AG10803 (cell line): ENCODE measurements around the gene RRAS.

Experiments used
- DNase-seq: peaks from one replicate; pipeline ENCODE4 v3.0.0; 2010; ENCODE audit warnings: low read depth
- H3K4me3 ChIP-seq: 2 replicates; pipeline ENCODE4 v1.5.1; 2011; ENCODE audit warnings: mild to moderate bottlenecking, low read length, control low read depth
- CTCF ChIP-seq: conservative IDR thresholded peaks from 2 replicates; pipeline ENCODE4 v1.5.1; 2011; ENCODE audit warnings: mild to moderate bottlenecking, low read length, control low read depth, inconsistent platforms

The RRAS gene

GRCh38 chr19:49592486-49593232 lies 47.3 kb downstream of the RRAS start:
- no peak for DNase-seq
- no peak for TF ChIP-seq CTCF
- H3K4me3 ChIP-seq, result peak overlapping the region; percentile 83

- H3K4me3 ChIP-seq, result peak overlapping the region; percentile 83
- peak; percentile 39 for DNase-seq
- no peak for TF ChIP-seq CTCF
These were observed 48.0 kb downstream of the RRAS start for GRCh38 chr19:49591731-49592485.

GRCh38 chr19:49590971-49591730 lies 48.8 kb downstream of the RRAS start, which contains the start of gene PRR12:
PRR12 (plus strand) TSS chr19:49591182; CDS start chr19:49591655, 473 bp downstream.
- peak; percentile 66 for DNase-seq
- peak within 1 kb of the TSS; percentile 83 for H3K4me3 ChIP-seq
- TF ChIP-seq CTCF, result no peak

- TF ChIP-seq CTCF, result no peak; the same call in 1 of the 2 replicates
- DNase-seq, result peak; percentile 96
- H3K4me3 ChIP-seq, result peak overlapping the region; percentile 82
These were observed 49.6 kb downstream of the RRAS start for GRCh38 chr19:49590071-49590970.

- TF ChIP-seq CTCF, result no peak
- no peak for DNase-seq
- no peak overlapping the region for H3K4me3 ChIP-seq
These were observed 50.4 kb downstream of the RRAS start for GRCh38 chr19:49589502-49589905.

- DNase-seq, result no peak
- TF ChIP-seq CTCF, result no peak
- no peak overlapping the region for H3K4me3 ChIP-seq
These were observed 51.4 kb downstream of the RRAS start for GRCh38 chr19:49588365-49589122.
